HG02642 (cell line): ENCODE results near the gene CNPY4.
A peak's percentile ranks its signal among the peaks of the same experiment; 100 is the strongest.
"Not testable (repeated sequence)": the region's sequence is repeated elsewhere in the genome, so short reads cannot be mapped to it uniquely, and the experiment has no call there.

Source experiments
- ATAC-seq: cut with Tn5 transposase; IDR thresholded peaks from one replicate; pipeline ENCODE4 v1.9.1; 2021; ENCODE audit warnings: mild to moderate bottlenecking; ENCODE audit not compliant: unreplicated experiment, poor library complexity

Gene CNPY4

DNA sequence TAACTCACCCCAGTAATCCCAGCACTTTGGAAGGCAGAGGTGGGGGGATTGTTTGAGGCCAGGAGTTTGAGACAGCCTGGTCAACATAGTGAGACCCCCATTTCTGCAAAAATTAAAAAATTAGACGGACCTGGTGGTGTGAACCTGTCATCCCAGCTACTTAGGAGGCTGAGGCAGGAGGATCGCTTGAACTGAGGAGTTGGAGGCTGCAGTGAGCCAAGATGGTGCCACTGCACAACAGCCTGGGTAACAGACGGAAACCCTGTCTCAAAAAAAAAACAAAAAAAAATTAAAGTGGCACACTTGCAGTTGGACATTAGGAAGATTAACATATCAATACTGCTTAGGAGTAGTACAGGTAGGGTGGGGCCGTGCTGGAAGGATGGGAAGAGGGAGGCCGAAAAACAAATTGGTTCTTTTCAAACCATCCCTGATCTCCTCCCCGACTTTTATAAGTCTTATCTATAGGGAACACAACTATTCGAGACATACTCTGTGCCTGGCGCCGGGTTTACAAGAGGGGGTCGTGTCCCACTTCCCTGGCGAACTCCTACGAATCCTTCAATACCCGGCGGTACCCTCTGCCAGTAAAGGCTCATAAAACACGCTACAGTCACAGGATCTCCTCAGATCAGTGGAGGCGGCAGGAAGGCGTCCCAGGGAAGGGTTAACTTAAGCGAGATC lies 904 bp upstream of the CNPY4 start:
- no peak for ATAC-seq

DNA sequence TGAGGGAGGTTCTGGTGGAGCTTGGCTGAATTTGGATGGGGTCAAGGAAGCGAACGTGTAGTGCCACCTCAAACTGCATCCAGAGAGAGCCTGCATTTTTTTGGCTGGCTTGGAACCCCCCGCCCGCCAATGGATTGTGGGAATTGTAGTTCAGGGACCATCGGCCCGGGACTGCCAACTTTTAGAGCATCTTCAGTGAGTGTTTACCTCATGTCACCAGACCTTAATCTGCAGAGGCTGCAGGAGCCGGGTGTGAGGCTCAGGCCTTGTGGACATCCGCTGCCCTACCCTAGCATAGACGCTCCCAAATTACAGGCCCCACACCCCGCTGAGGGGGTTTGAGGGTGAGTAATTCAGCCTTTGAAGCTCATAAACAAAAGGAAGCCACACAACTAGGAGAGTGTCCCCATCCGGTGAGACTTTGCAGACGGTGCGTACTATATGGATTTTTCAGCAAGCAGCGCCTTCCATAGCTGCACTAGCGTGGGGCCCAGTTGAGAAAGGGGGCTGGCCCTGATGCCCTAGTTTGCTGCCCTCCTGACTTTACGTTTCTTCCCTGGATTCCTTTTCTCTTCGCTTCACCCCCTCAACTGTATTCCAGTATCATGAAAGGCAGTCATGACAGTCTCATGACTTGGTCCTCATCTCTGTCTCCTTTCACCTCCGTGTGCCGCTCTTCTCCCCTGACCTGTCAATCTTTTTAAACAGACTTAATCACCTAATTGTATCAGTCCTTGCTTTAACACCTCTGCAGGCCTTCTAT lies 717 bp downstream of the CNPY4 start:
- peak; percentile 31 for ATAC-seq

DNA sequence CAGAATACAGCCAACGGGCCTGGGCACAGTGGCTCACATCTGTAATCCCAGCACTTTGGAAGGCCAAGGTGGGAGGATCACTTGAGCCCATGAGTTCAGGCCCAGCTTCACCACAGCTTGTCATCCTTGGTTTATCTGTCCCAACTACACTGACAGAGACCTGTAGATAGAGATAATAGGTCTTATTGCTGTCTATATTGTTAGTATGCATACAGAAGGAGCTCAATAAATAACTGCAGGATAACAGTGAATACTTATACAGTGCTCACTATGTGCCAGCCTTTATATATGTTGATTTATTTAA lies 1.3 kb downstream of the CNPY4 start:
- no peak for ATAC-seq

DNA sequence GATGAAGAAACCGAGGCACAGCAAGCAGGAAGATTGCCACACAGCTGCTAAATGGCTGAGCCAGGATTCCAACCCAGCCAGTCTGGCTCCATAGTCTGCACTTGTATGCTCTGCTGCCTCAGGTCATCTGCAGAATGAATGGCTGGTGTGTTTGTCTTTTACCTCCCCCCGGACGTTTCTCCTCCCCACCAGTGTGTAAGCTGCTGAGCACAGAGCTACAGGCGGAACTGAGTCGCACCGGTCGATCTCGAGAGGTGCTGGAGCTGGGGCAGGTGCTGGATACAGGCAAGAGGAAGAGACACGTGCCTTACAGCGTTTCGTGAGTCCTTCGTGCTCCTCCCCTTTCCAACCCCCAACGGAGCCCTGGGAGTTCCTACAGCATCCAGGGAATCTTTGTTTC lies 2.6 kb downstream of the CNPY4 start:
- ATAC-seq, result no peak

DNA sequence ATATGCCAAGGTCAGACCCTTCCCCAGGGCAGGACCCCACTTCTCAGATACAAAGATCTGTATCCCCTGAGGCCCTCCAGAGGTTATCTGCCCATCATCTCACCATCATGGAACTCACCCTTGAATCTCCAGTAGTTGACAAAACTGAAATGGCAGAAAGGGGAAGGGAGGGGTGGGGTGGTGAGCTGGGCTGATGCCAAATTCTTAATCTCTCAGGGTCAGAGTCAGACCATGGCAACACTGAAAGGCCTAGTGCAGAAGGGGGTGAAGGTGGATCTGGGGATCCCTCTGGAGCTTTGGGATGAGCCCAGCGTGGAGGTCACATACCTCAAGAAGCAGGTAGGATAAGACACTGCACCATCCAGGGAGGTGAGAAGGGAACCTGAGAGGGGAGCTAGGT lies 3.1 kb downstream of the CNPY4 start:
- no peak for ATAC-seq

DNA sequence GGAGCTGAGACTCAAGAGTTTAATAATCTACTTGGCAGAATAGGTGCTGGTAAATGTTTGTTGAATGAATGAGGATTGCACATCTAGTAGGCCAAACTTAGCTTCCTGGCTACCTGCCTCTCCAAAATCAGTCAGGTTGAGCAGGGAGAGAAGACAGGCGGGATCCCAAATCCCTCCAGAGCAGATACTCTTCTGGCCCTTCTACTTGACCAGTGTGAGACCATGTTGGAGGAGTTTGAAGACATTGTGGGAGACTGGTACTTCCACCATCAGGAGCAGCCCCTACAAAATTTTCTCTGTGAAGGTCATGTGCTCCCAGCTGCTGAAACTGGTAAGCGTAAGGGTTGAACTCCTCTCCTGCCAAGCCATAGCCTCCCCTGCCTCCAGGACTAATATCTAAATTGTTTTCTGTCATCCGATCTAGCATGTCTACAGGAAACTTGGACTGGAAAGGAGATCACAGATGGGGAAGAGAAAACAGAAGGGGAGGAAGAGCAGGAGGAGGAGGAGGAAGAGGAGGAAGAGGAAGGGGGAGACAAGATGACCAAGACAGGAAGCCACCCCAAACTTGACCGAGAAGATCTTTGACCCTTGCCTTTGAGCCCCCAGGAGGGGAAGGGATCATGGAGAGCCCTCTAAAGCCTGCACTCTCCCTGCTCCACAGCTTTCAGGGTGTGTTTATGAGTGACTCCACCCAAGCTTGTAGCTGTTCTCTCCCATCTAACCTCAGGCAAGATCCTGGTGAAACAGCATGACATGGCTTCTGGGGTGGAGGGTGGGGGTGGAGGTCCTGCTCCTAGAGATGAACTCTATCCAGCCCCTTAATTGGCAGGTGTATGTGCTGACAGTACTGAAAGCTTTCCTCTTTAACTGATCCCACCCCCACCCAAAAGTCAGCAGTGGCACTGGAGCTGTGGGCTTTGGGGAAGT lies 5.1 kb downstream of the CNPY4 start:
- no peak for ATAC-seq

DNA sequence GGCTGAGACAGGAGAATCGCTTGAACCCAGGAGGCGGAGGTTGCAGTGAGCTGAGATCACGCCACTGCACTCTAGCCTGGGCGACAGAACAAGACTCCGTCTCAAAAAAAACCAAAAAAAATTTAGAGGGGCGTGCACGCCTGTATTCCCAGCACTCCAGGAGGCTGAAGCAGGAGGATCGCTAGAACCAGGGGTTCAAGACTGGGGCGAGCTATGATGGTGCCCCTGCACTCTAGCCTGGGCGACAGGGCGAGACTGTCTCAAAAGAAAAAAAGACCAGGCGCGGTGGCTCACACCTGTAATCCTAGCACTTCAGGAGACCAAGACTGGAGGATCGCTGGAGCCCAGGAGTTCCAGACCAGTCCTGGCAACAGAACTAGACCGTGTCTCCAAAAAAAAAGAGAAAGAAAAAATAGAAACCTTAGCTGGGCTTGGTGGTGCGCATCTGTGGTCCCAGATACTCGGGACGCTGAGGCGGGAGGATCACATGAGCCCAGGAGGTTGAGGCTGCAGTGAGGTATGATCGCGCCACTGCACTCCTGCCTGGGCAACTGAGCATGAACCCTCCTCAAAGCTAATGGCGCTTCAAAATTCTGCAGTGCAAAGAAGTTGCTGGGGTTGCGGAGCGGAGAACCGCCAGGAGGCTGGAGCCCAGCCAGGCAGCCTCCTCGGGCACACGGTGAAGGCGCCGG lies 7.0 kb downstream of the CNPY4 start:
- ATAC-seq, result peak; percentile 21

DNA sequence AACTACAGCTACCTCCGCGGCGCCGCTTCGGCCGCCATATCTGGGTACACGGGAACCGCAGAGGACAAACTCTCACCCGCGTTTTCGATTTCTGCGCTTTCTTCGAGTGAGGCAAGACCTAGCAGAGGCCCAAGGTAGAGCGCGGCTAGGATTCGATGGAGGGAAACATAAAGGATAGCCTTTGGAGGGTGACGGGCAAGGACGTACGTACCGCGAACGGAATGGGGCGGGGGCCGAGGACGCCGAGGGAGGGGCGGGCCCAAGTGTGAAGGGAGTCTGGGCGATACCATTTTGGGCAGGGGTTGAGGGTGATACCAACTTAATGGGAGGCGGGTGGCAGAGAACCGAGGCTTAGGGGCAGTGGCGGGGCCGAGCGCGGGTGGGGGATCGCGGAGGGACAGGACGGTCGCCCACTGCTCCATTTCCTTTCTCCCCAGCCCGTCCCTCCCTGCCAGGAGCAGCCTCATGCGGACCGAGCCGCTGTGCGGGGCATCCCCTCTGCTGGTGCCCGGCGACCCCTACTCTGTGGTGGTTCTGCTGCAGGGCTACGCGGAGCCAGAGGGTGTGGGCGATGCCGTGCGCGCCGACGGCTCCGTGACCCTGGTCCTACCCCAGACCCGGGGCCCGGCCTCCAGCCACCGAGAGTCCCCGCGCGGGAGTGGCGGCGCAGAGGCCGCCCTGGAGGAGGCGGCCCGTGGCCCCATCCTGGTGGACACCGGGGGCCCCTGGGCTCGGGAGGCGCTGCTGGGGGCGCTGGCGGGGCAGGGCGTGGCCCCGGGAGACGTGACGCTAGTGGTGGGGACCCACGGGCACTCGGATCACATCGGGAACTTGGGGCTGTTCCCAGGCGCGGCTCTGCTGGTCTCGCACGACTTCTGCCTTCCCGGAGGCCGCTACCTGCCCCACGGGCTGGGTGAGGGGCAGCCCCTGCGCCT lies 7.8 kb downstream of the CNPY4 start, which contains the start of gene MBLAC1:
TSS of gene MBLAC1 (plus strand) at position 37 of the 935 bp plus-strand sequence. CDS start at position 466, 429 bp downstream.
- ATAC-seq, result peak; percentile 74

DNA sequence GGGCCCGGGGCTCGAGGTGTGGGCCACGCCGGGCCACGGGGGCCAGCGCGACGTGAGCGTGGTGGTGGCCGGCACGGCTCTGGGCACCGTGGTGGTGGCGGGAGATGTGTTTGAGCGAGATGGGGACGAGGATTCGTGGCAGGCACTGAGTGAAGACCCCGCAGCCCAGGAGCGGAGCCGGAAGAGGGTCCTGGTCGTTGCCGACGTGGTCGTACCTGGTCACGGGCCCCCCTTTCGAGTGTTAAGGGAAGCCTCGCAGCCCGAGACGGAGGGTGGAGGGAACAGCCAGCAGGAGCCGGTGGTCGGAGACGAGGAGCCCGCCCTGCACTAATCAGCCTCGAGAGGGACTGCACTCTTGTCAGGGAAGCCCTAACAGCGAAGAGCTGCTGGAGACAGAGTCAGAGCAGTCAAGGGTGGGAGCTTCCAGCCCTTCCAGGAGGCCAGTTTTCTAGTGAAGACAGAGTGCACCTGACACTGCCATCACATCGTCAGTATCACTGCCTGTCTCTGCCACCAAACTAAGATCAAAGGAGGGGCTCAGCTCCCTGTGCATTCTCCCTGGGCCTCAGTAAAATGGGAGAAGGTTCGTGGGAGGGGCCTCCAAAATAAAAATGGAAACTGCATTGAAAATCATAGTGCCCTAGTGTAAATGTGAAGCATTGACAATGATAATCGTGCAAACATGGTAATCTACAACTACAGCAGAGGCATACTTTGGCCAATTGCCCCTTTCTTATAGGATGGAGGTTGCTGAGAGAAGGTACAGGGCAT lies 8.6 kb downstream of the CNPY4 start:
- peak; percentile 1 for ATAC-seq

DNA sequence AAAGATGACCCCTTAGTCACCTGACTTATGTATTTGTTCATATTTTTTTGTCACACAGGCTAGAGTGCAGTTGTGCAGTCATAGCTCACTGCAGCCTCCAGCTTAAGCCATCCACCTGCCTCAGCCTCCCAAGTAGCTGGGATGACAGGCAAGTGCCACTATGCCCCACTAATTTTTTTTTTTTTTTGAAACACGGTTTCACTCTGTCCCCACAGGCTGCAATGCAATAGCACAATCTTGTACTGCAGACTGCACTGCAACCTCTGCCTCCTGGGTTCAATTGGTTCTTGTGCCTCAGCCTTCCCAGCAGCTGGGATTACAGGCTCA lies 9.2 kb downstream of the CNPY4 start:
- ATAC-seq, result no peak

DNA sequence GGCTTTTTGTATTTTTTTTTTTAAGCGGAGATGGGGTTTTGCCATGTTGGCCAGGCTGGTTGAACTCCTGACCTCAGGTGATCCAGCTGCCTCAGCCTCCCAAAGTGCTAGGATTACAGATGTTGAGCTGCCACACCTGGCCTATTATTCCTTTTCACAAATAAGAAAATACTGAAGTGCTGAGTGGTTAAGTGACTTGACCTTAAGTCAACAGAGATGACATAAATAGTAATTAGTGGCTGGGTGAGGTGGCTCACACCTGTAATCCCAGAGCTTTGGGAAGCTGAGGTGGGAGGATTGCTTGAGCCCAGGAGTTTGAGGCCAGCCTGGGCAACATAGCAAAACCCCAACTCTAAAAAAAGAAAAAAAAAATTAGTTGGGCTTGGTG lies 10.8 kb downstream of the CNPY4 start:
- not testable (repeated sequence) for ATAC-seq

DNA sequence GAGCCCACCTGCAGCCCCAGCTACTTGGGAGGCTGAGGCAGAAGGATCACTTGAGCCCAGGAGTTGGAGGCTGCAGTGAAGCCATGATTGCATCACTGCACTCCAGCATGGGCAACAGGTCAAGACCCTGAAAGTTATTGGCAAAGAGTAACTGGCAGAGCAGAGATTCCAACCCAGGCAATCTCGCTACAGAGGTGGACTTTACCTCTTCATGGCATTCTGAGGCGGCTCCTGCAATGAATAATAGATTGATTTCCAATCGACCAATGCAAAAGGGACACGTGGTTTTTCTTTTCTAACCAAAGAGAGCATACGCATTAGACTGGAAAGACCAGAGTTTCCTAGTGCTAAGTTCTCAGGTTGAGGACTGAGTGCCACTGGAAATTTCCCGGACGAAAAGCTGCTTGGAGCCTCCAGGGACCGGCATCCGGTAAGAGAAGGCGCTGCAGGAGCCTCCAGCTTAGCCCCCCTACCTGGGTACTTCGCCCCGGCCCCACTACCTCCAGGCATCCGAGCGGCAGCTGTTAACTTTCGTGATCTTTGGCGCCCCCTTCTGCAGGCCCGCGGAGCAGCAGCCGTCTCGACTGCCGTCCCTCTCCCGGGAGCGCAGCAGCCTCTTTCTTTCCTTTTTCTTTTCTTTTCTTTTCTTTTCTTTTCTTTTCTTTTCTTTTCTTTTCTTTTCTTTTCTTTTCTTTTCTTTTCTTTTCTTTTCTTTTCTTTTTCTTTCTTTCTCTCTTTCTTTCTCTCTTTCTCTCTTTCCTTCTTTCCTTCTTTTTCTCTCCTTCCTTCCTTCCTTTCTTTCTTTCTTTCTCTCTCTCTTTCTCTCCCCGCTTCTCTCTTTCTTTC lies 11.4 kb downstream of the CNPY4 start:
- ATAC-seq, result no peak

DNA sequence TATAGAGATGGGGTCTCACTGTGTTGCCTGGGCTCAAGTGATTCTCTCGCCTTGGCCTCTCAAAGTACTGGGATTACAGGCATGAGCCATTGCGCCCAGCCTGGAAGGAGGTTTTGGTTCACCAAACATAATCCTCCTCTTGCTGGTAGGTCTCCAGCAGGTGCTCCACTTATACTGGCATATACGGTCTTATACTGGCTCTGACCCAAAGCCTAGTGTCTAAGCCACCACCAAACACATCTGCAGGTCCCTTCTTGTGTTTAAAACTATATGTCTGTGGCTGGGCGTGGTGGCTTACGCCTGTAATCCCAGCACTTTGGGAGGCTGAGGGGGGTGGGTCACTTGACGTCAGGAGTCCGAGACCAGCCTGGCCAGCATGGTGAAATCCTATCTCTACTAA lies 12.7 kb downstream of the CNPY4 start:
- no peak for ATAC-seq

DNA sequence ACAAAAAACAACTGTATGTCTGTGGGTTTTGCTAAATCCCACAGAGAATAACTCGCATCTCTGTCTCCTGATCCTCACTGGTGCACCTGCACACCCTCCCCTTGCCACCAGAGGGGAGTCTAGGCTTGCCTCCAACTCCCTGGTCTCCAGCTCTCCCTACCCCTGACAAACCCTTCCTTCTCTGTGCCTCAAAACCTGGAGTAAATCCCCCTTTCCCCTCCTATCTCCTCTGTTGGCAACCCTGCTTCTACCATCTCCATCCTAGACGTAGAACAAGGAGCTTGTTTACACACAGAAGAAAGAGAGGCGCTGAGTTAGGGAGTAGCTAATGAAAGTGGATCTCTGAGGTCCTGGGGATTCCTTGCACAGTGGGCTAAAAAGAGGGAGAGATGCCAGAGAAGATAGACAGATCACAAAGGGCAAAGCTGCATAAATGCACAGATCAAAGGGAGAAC lies 13.3 kb downstream of the CNPY4 start:
- peak; percentile 56 for ATAC-seq

DNA sequence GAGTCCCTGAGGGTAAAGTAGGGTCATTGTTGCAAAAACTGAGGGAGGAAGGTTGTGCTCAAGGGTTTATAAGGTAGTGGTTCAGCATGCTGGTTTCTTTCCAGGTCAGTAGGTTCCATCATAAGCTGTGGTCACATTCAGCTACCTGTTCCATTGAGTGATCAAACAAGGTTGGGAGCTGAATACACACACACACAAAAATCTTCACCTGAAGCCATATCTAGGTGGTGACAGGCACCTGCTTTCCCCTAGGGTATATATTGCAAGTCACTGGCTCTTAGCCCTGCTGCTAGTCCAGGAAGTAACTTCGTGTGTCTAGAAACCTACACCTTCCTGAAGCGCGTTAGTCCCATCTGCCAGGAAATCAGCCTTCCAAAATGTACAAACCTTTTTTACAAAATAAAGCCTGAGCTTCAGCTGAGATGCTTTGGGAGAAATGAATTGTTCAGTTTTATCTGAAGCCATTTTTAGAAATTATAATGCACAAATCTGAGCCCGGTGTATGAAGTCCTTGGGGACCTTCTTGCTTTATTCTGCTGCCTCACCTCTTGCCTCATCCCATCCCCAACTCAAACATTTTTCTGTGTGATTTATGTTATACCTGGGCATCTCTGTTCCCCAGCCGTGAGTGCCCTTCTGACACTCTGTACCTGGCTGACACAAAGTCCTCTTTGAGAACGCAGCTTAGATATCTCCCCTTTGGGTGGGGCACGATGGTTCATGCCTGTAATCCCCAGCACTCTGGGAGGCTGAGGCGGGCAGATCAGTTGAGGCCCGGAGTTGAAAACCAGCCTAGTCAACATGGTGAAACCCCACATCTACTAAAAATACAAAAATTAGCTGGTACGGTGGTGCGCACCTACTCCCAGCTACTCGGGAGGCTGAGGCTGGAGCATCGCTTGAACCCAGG lies 18.7 kb downstream of the CNPY4 start:
- ATAC-seq, result no peak

DNA sequence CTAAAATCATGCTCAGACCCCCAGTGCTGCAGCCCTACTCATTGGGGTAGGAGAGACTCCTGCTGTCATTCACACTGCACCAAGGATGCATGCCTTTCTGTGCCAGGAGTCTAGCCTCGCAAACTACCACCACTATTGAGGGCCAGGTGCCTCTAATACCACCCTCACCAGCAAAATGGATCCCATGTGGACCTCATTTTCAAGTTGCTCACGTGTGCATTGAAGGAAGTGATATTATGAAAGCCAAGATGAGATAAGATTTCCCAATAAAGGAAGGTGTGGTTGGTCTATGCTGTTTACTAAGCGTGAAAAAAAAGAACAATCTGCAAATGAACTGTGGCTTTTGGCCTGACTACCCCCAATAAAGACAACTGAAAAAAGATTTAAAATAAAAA lies 22.1 kb downstream of the CNPY4 start:
- ATAC-seq, result no peak

DNA sequence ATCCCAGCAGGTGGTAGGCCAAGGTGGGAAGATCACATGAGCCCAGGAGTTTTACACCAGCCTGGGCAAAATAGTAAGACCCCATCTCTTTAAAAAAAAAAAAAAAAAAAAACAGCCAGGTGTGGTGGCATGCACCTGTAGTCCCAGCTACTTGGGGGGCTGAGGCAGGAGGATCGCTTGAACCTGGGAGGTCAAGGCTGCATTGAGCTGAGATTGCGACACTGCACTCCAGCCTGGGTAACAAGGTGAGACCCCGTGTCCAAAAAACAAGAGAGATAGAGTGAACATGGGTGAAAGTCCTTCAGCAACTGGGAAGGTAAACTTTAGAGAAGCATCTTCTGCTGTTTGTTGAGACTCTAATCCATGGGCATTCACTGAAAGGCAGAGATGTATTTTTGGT lies 23.0 kb downstream of the CNPY4 start:
- no peak for ATAC-seq
